Sigmoid colon (tissue), 7 donors: ENCODE measurements around the gene GAGE12J. TPM values are rescaled to one million over a fixed set of nuclear protein-coding genes. Genes with fewer than 3 reads are reported as not detected.

ENCODE experiments used
- DNase-seq: peaks from one replicate; pipeline ENCODE4 v3.0.0-alpha.2; 2019
- H3K27ac ChIP-seq, 4 donors: fragments of 200-600 bp; sonication (generic); one replicate each; pipeline ENCODE4 v1.5.1; 2016 to 2019; ENCODE audit warnings: mild to moderate bottlenecking in 1 of 4
- H3K27me3 ChIP-seq, 3 donors: fragments of 200-600 bp; sonication (generic); one replicate each; pipeline ENCODE4 v1.5.1; 2019; ENCODE audit warnings: mild to moderate bottlenecking in 1 of 3
- H3K36me3 ChIP-seq, 4 donors: fragments of 200-600 bp; sonication (generic); one replicate each; pipeline ENCODE4 v1.5.1; 2016 to 2019
- H3K4me1 ChIP-seq, 4 donors: fragments of 200-600 bp; sonication (generic); one replicate each; pipeline ENCODE4 v1.5.1; 2017 to 2019
- H3K4me3 ChIP-seq, 4 donors: fragments of 200-600 bp; sonication (generic); one replicate each; pipeline ENCODE4 v1.5.1; 2017 to 2019; ENCODE audit warnings: mild to moderate bottlenecking in 2 of 4, moderate library complexity in 1 of 4
- H3K9me3 ChIP-seq, 4 donors: fragments of 200-600 bp in 3 of 4; sonication (generic) in 3 of 4; one replicate each; pipeline versions ENCODE4 v1.5.1 to v1.6.1; 2013 to 2019
- EP300 ChIP-seq, 4 donors: sonication (generic); formaldehyde crosslinking; IDR thresholded peaks; one replicate each; pipeline ENCODE4 v1.6.1; 2017; ENCODE audit warnings: antibody characterized with exemption in 4 of 4
- POLR2A ChIP-seq, 2 donors: fragments of 450-650 bp; IDR thresholded peaks; one replicate each; pipeline ENCODE4 v1.6.1; 2016; ENCODE audit warnings: antibody characterized with exemption in 2 of 2, mild to moderate bottlenecking in 2 of 2, moderate library complexity in 2 of 2
- POLR2AphosphoS5 ChIP-seq, 4 donors: sonication (generic); formaldehyde crosslinking; IDR thresholded peaks; one replicate each; pipeline ENCODE4 v1.6.1; 2017; ENCODE audit warnings: antibody characterized with exemption in 4 of 4
- WGBS, 2 donors: extraction: QIAGEN DNeasy Blood & Tissue Kit; methylation state at CpG; one replicate each; pipeline ENCODE4 v1.1.7; 2013; 5-methylcytosine and 5-hydroxymethylcytosine counted together
- intact Hi-C: fragments of 100-400 bp; cut with DNase I; formaldehyde crosslinking; loops from one replicate; pipeline ENCODE4 v1.15.1; 2023
- polyA plus RNA-seq, 3 donors: library from polyadenylated mRNA; stranded (reverse); fragments of 200-250 nt; gene quantifications; one replicate each; pipeline ENCODE4 v1.2.3, GENCODE V29; 2013
- total RNA-seq, 4 donors: library from RNA; depleted of rRNA; stranded (reverse); fragments of >200 nt; gene quantifications; one replicate each; pipeline ENCODE4 v1.1.0, GENCODE V29; 2016
- TF ChIP-seq, protein P1 (sequence below), 4 experiments: fragments of 450-650 bp in 3 of 4; fragments of 200-600 bp in 1 of 4; IDR thresholded peaks; one replicate each; pipeline ENCODE4 v1.5.1; 2016 to 2019; ENCODE audit warnings: antibody characterized with exemption in 4 of 4, mild to moderate bottlenecking in 3 of 4, moderate library complexity in 2 of 4
- donor health status: healthy with polysubstance abuse.
- donor health status: Bipolar disorder and iron deficiency.
- donor health status: healthy.

The GAGE12J gene
- total and polyA plus RNA-seq, 7 donors, result not detected

DNA sequence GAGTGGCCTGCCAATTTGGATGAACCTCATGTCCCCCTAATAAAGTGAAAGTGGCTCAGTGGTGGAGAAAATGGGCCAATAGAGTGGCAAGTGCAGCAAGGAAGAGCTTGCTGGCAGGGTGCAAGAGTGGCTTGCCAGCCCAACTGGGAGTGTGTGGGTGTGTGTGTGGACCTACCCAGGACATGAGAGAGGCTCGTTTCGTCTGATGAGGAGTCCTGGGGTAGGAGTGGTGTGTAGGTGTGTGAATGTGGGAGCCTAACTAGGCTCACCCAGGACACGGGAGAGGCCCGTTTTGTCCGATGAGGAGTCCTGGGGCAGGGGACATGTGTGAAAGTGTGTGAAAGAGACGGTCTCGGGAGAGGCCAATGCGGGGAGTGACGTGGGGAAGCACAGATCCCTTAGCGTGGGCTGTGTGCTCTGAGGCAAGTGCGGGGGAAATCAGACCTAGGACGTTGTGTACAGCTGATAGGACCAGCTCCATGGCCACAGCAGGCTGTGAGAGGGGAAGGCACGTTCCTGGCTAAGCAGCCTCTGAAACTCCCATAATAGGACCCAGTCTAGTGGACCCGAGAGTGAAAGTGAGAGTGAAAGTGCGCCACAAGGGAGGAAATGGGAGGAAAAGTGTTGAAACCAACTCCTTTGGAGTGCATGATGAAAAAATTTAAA lies 13.1 kb upstream of the GAGE12J start:
- no peaks in the 10 kb centered on the region for H3K36me3 ChIP-seq
- H3K27me3 ChIP-seq, result no peaks in the 10 kb centered on the region
- 58 to 66% methylated on average over 15 of the region's 15 CpGs for WGBS, 2 donors
- no peak for DNase-seq
- peaks cover 0 to 10% (median 4%) of the 10 kb centered on the region in 4 donors for H3K4me1 ChIP-seq
- no peak for TF ChIP-seq POLR2A (IDR thresholded peaks at IDR 0.05)
- no peak for TF ChIP-seq POLR2AphosphoS5 (IDR thresholded peaks at IDR 0.05)
- no peak for TF ChIP-seq EP300 (IDR thresholded peaks at IDR 0.05)
- TF ChIP-seq, protein P1, sequence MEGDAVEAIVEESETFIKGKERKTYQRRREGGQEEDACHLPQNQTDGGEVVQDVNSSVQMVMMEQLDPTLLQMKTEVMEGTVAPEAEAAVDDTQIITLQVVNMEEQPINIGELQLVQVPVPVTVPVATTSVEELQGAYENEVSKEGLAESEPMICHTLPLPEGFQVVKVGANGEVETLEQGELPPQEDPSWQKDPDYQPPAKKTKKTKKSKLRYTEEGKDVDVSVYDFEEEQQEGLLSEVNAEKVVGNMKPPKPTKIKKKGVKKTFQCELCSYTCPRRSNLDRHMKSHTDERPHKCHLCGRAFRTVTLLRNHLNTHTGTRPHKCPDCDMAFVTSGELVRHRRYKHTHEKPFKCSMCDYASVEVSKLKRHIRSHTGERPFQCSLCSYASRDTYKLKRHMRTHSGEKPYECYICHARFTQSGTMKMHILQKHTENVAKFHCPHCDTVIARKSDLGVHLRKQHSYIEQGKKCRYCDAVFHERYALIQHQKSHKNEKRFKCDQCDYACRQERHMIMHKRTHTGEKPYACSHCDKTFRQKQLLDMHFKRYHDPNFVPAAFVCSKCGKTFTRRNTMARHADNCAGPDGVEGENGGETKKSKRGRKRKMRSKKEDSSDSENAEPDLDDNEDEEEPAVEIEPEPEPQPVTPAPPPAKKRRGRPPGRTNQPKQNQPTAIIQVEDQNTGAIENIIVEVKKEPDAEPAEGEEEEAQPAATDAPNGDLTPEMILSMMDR (IDR thresholded peaks at IDR 0.05), result no peak
- H3K4me3 ChIP-seq, result peak overlapping the region; percentile 21 to 45 (median 38)
- H3K9me3 ChIP-seq, result no peaks in the 10 kb centered on the region
- intact Hi-C loops, result no loop called here
- H3K27ac ChIP-seq, result peak overlapping the region in 3 of 4 donors; percentile 62 to 75 (median 73)

DNA sequence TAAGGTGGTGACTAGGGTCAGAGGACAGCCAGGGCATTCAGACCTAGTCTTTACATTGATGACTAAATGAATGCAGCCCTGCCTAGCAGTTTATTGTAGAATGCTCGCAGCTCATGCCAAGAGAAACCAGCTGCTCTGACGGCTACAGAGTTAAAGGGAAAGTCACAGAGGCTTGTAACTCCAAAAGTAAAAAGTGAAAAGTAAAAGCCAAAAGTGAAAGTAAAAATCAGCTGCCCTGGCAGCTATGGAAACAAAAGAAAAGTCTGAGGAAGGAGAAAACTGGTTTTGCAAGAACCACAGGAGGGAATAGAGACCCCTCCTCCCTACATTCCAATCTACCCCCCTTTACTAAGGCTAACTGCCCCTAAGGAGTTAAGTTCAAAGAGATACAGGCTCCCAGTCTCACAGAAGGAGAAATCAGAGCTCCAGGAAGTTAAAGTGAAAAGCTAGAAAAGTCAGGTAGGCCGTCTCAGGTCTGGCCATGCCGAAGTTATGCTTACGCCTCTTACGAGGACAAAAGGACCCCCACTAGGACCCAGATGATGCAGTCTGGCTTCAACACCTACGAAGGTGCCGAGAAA lies 12.3 kb upstream of the GAGE12J start:
- TF ChIP-seq, protein P1 (IDR thresholded peaks at IDR 0.05), result no peak
- no peak for TF ChIP-seq EP300 (IDR thresholded peaks at IDR 0.05)
- no peak for TF ChIP-seq POLR2A (IDR thresholded peaks at IDR 0.05)
- TF ChIP-seq POLR2AphosphoS5 (IDR thresholded peaks at IDR 0.05), result no peak

DNA sequence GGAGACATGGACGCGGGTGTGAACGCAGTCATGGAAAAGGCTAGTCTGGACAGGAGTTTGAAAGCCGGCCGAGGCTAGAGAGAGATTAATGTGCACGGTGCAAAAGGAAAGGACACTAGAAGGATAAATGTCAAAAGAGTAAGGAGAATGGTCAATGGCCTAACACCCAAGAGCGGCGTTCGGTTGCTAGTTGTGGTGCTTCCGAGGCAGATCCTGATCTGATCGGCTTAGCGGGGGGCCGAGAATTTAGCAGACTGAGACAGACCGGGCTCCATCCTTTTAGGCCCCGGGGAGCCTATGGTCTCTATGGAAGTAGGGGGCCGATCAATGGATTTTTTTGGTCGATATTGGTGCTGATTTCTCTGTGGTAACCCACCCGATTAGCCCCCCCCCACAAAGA lies 11.5 kb upstream of the GAGE12J start:
- peaks cover 0 to 10% (median 4%) of the 10 kb centered on the region in 4 donors for H3K4me1 ChIP-seq
- intact Hi-C loops, result no loop called here
- no peaks in the 10 kb centered on the region for H3K36me3 ChIP-seq
- no peak for DNase-seq
- 89 to 94% methylated on average over 18 of the region's 18 CpGs for WGBS, 2 donors
- H3K27ac ChIP-seq, result peak overlapping the region in 2 of 4 donors; percentile 62 to 75
- no peaks in the 10 kb centered on the region for H3K27me3 ChIP-seq
- H3K9me3 ChIP-seq, result no peaks in the 10 kb centered on the region
- TF ChIP-seq, protein P1 (IDR thresholded peaks at IDR 0.05), result no peak
- TF ChIP-seq POLR2AphosphoS5 (IDR thresholded peaks at IDR 0.05) (no peak), POLR2A (IDR thresholded peaks at IDR 0.05) (no peak), EP300 (IDR thresholded peaks at IDR 0.05) (no peak)
- no peak overlapping the region for H3K4me3 ChIP-seq

More for the DNA sequence above, 12.3 kb upstream of the GAGE12J start:
- H3K4me1 ChIP-seq, result peaks cover 0 to 10% (median 4%) of the 10 kb centered on the region in 4 donors
- no peak for DNase-seq
- peak overlapping the region; percentile 21 to 45 (median 38) for H3K4me3 ChIP-seq
- H3K27ac ChIP-seq, result peak overlapping the region; percentile 62 to 75 (median 68)
- H3K9me3 ChIP-seq, result no peaks in the 10 kb centered on the region
- no peaks in the 10 kb centered on the region for H3K27me3 ChIP-seq
- WGBS, 2 donors, result 2 to 12% methylated on average over 8 of the region's 8 CpGs
- no peaks in the 10 kb centered on the region for H3K36me3 ChIP-seq
- intact Hi-C loops, result no loop called here

DNA sequence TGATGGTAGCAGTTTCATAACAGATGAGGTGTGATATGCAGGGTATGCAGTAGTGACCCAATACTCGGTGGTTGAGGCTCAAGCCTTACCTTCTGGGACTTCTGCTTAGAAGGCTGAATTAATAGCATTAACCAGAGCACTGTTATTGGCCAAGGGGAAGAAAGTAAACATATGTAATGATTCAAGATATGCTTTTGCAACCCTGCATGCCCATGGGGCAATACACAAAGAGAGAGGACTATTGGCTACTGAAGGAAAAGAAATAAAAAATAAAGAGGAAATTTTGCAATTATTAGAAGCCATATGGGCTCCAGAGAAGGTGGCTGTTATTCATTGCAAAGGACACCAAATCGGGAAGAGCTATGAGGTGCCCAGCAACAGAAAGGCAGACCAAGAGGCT lies 9.7 kb upstream of the GAGE12J start:
- Histone ChIP-seq H3K9me3 (no peaks in the 10 kb centered on the region), H3K27me3 (no peaks in the 10 kb centered on the region), H3K4me1 (peaks cover 0 to 10% (median 4%) of the 10 kb centered on the region in 4 donors), H3K36me3 (no peaks in the 10 kb centered on the region), H3K4me3 (no peak overlapping the region), H3K27ac (no peak overlapping the region)
- no peak for DNase-seq
- intact Hi-C loops, result no loop called here
- TF ChIP-seq POLR2A (IDR thresholded peaks at IDR 0.05) (no peak), POLR2AphosphoS5 (IDR thresholded peaks at IDR 0.05) (no peak), EP300 (IDR thresholded peaks at IDR 0.05) (no peak)
- TF ChIP-seq, protein P1 (IDR thresholded peaks at IDR 0.05), result no peak
- 88 to 92% methylated on average over 2 of the region's 2 CpGs for WGBS, 2 donors
